ENCODE data around the gene DDX39A.

GRCh38 chr19:14418856-14419105 lies 360 bp downstream of the DDX39A start:
- TF ChIP-seq POLR2AphosphoS5 (IDR thresholded peaks at IDR 0.05; ENCODE audit: low read depth, low read length), result no peak
- TF ChIP-seq, protein P1, sequence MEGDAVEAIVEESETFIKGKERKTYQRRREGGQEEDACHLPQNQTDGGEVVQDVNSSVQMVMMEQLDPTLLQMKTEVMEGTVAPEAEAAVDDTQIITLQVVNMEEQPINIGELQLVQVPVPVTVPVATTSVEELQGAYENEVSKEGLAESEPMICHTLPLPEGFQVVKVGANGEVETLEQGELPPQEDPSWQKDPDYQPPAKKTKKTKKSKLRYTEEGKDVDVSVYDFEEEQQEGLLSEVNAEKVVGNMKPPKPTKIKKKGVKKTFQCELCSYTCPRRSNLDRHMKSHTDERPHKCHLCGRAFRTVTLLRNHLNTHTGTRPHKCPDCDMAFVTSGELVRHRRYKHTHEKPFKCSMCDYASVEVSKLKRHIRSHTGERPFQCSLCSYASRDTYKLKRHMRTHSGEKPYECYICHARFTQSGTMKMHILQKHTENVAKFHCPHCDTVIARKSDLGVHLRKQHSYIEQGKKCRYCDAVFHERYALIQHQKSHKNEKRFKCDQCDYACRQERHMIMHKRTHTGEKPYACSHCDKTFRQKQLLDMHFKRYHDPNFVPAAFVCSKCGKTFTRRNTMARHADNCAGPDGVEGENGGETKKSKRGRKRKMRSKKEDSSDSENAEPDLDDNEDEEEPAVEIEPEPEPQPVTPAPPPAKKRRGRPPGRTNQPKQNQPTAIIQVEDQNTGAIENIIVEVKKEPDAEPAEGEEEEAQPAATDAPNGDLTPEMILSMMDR (IDR thresholded peaks at IDR 0.05; ENCODE audit: control extremely low read depth in 1 of 3, insufficient read depth in 1 of 3, low read depth in 1 of 3, low read length in 3 of 3), result no peak
- TF ChIP-seq ATF2 (IDR thresholded peaks at IDR 0.05; ENCODE audit: low read length), result no peak
- no peak for TF ChIP-seq TAF1 (IDR thresholded peaks at IDR 0.05; ENCODE audit: low read depth, low read length)
- no peak for TF ChIP-seq GABPA (IDR thresholded peaks at IDR 0.05; ENCODE audit: borderline replicate concordance, insufficient read depth, low read length)
- TF ChIP-seq POU5F1 (IDR thresholded peaks at IDR 0.05; ENCODE audit: low read depth, low read length), result no peak
- TF ChIP-seq SIN3A (conservative IDR thresholded peaks at IDR 0.05 in 1 of 2, IDR thresholded peaks at IDR 0.05 in 1 of 2; ENCODE audit: low read depth in 1 of 2, low read length in 2 of 2), result no peak
- TF ChIP-seq POLR2A (IDR thresholded peaks at IDR 0.05; ENCODE audit: control extremely low read depth in 1 of 2, low read depth in 2 of 2, low read length in 2 of 2), result no peak
- TF ChIP-seq EGR1 (IDR thresholded peaks at IDR 0.05; ENCODE audit: borderline replicate concordance, low read depth, low read length), result no peak
- no peak for TF ChIP-seq EP300 (IDR thresholded peaks at IDR 0.05; ENCODE audit: borderline replicate concordance in 1 of 2, low read depth in 2 of 2, low read length in 2 of 2)
- TF ChIP-seq ATF3 (IDR thresholded peaks at IDR 0.05; ENCODE audit: insufficient read depth, low read depth, low read length), result no peak
- no peak for TF ChIP-seq SP1 (IDR thresholded peaks at IDR 0.05; ENCODE audit: low read depth, low read length)
- TF ChIP-seq EZH2 (IDR thresholded peaks at IDR 0.05; ENCODE audit: low read depth, low read length, severe bottlenecking), result no peak
- TF ChIP-seq YY1 (IDR thresholded peaks at IDR 0.05; ENCODE audit: low read depth, low read length), result no peak

All from H1 (cell line).